Lower lobe of right lung (tissue), 2 donors: ENCODE measurements around the gene ASPM. TPM values are rescaled to one million over a fixed set of nuclear protein-coding genes. Genes with fewer than 3 reads are reported as not detected.

Source experiments
- ATAC-seq, 2 donors: fragments of 200-7000 bp; cut with Tn5 transposase; one replicate each; pipeline ENCODE4 v1.9.1; 2020 to 2022; ENCODE audit warnings: mild to moderate bottlenecking in 2 of 2, moderate library complexity in 2 of 2
- DNase-seq: peaks from one replicate; pipeline ENCODE4 v3.0.0-alpha.2; 2020
- H3K27ac ChIP-seq: fragments of 200-600 bp; one replicate; pipeline ENCODE4 v1.8.0; 2022
- H3K27me3 ChIP-seq: fragments of 200-600 bp; one replicate; pipeline ENCODE4 v1.8.0; 2022; ENCODE audit warnings: low read depth
- H3K36me3 ChIP-seq: fragments of 200-600 bp; one replicate; pipeline ENCODE4 v1.8.0; 2022; ENCODE audit warnings: mild to moderate bottlenecking
- H3K4me1 ChIP-seq: fragments of 200-600 bp; one replicate; pipeline ENCODE4 v1.8.0; 2022
- H3K4me3 ChIP-seq: fragments of 200-600 bp; one replicate; pipeline ENCODE4 v1.8.0; 2022; ENCODE audit warnings: mild to moderate bottlenecking
- H3K9me3 ChIP-seq: fragments of 200-600 bp; one replicate; pipeline ENCODE4 v1.8.0; 2022
- CTCF ChIP-seq: fragments of 200-600 bp; IDR thresholded peaks from one replicate; pipeline ENCODE4 v1.8.0; 2022; ENCODE audit warnings: antibody characterized with exemption, mild to moderate bottlenecking
- intact Hi-C: fragments of 100-400 bp; cut with DNase I; formaldehyde crosslinking; loops from one replicate; pipeline ENCODE4 v1.11.0; 2022
- total RNA-seq: library from RNA; stranded (reverse); fragmentation: NEBNext Ultra II Directional; extraction: Animal tissue kit (Norgen Biotek cat#: 25700); gene quantifications from one replicate; pipeline ENCODE4 v1.2.1, GENCODE V29; 2021
- donor health status: DM: no; HTN: yes; CAD: no; lungs with severe emphysema.

Gene ASPM
- total RNA-seq, 1 donor from 2014 or later, result 1.6 TPM

- Histone ChIP-seq H3K27me3 (no peaks in the 10 kb centered on the region), H3K27ac (no peak overlapping the region), H3K9me3 (no peaks in the 10 kb centered on the region), H3K4me1 (no peaks in the 10 kb centered on the region), H3K4me3 (no peak overlapping the region), H3K36me3 (no peaks in the 10 kb centered on the region)
- intact Hi-C loops, result no loop called here
- no peak for TF ChIP-seq CTCF
- ATAC-seq, result no peak
- DNase-seq, result no peak
Observed at GRCh38 chr1:197080323-197080722, 66.1 kb downstream of the ASPM start.

- Histone ChIP-seq H3K27me3 (no peaks in the 10 kb centered on the region), H3K9me3 (no peaks in the 10 kb centered on the region), H3K4me3 (no peak overlapping the region), H3K4me1 (no peaks in the 10 kb centered on the region), H3K36me3 (no peaks in the 10 kb centered on the region), H3K27ac (no peak overlapping the region)
- DNase-seq (no peak), ATAC-seq (no peak)
- TF ChIP-seq CTCF, result no peak
- intact Hi-C loops, result no loop called here
Observed at GRCh38 chr1:197076585-197076984, 69.9 kb downstream of the ASPM start.

- H3K27ac ChIP-seq, result no peak overlapping the region
- no peaks in the 10 kb centered on the region for H3K9me3 ChIP-seq
- DNase-seq (no peak), ATAC-seq (no peak)
- no peak overlapping the region for H3K4me3 ChIP-seq
- no peaks in the 10 kb centered on the region for H3K4me1 ChIP-seq
- no peaks in the 10 kb centered on the region for H3K27me3 ChIP-seq
- intact Hi-C loops, result no loop called here
- no peaks in the 10 kb centered on the region for H3K36me3 ChIP-seq
- no peak for TF ChIP-seq CTCF
Observed at GRCh38 chr1:197073978-197074377, 72.5 kb downstream of the ASPM start.

- H3K27ac ChIP-seq, result no peak overlapping the region
- no peaks in the 10 kb centered on the region for H3K9me3 ChIP-seq
- intact Hi-C loops, result no loop called here
- no peaks in the 10 kb centered on the region for H3K4me1 ChIP-seq
- ATAC-seq (no peak), DNase-seq (no peak)
- no peaks in the 10 kb centered on the region for H3K27me3 ChIP-seq
- TF ChIP-seq CTCF, result no peak
- H3K4me3 ChIP-seq, result no peak overlapping the region
- no peaks in the 10 kb centered on the region for H3K36me3 ChIP-seq
Observed at GRCh38 chr1:197067457-197067818, 79.0 kb downstream of the ASPM start.

- H3K27me3 ChIP-seq, result no peaks in the 10 kb centered on the region
- DNase-seq (no peak), ATAC-seq (no peak)
- TF ChIP-seq CTCF, result no peak
- no peak within 1 kb of the TSS for H3K27ac ChIP-seq
- H3K9me3 ChIP-seq, result no peaks in the 10 kb centered on the region
- no peaks in the 10 kb centered on the region for H3K36me3 ChIP-seq
- H3K4me1 ChIP-seq, result no peaks in the 10 kb centered on the region
- intact Hi-C loops, result no loop called here
- H3K4me3 ChIP-seq, result no peak within 1 kb of the TSS
Observed at GRCh38 chr1:197066719-197067456, 79.6 kb downstream of the ASPM start, which contains the start of gene F13B. F13B (minus strand) TSS chr1:197067260; CDS start chr1:197067223, 37 bp downstream.
